Measurements from ENCODE around the gene DPP6. TPM values are rescaled to one million over a fixed set of nuclear protein-coding genes. Genes with fewer than 3 reads are reported as not detected.

DPP6 gene
- total RNA-seq, 1 experiment from 2014 or later: not detected

- TF ChIP-seq, protein P1, sequence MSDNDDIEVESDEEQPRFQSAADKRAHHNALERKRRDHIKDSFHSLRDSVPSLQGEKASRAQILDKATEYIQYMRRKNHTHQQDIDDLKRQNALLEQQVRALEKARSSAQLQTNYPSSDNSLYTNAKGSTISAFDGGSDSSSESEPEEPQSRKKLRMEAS (CRISPR knock-in tag; IDR thresholded peaks at IDR 0.05): no peak
These were observed 851.0 kb downstream of the DPP6 start (continued) for GRCh38 chr7:154903083-154903731.

DNA sequence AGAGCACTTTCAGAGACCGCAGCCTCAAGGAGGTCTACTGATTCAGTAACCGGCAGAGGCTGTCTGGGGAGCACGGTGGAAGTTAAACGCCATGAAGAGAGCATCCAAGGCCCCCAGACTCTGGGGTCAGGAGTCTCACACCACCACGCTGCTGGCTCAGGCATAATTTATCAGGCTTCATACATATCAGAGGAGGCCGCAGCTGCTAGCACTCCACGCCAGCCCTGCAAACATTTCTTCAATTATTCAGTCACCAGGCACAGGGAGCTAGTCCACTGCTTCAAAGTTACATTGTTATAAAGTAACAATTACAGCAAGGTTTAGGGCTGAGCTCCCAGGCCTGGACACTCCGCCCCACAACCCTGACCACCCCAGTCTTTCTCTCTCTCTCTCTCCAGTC lies 852.9 kb downstream of the DPP6 start:
- ATAC-seq: no peak
- CTCF ChIA-PET: no interaction called here

DNA sequence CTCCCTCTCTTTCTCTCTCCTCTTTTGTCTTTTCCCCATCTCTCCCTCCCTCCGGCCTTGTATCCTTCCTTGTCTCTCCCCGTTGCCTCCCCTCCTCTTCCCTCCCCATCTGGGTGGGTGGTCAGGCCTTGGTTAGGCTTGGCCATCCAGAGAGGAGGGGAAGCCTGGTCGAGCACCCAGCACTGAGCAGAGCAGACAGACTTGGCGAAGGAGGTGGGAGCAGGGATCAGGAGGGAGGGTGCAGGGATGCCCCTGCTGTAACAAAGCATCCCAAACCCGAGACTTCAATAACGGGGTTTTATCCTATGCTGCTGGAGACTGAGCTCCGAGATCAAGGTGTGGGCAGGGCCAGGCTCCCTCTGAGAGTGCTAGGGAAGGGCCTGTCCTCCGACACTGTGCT lies 853.4 kb downstream of the DPP6 start:
- DNase-seq (ENCODE audit: low spot score) (no peak), ATAC-seq (no peak)
- POLR2A ChIA-PET: no interaction called here
- Mint-ChIP-seq H3K27ac (no peak overlapping the region), H3K9me3 (peaks cover 69% of the 10 kb centered on the region), H3K4me1 (no peaks in the 10 kb centered on the region), H3K27me3 (ENCODE audit: low read depth) (peaks cover 38% of the 10 kb centered on the region), H3K36me3 (peaks cover 64% of the 10 kb centered on the region), H3K4me3 (no peak overlapping the region)
- TF ChIP-seq IRF1 (CRISPR knock-in tag; IDR thresholded peaks at IDR 0.05): no peak
- TF ChIP-seq NR2C2 (CRISPR knock-in tag; IDR thresholded peaks at IDR 0.05): no peak
- no peak for TF ChIP-seq ZNF396 (CRISPR knock-in tag; IDR thresholded peaks at IDR 0.05; ENCODE audit: borderline replicate concordance)
- CTCF ChIA-PET: no interaction called here

More for the DNA sequence above, 852.9 kb downstream of the DPP6 start:
- peaks cover 69% of the 10 kb centered on the region for H3K9me3 Mint-ChIP-seq
- no peak for DNase-seq (ENCODE audit: low spot score)
- peaks cover 68% of the 10 kb centered on the region for H3K36me3 Mint-ChIP-seq
- H3K4me3 Mint-ChIP-seq: no peak overlapping the region
- TF ChIP-seq, protein P2, sequence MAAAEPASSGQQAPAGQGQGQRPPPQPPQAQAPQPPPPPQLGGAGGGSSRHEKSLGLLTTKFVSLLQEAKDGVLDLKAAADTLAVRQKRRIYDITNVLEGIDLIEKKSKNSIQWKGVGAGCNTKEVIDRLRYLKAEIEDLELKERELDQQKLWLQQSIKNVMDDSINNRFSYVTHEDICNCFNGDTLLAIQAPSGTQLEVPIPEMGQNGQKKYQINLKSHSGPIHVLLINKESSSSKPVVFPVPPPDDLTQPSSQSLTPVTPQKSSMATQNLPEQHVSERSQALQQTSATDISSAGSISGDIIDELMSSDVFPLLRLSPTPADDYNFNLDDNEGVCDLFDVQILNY (CRISPR knock-in tag; IDR thresholded peaks at IDR 0.05): no peak
- TF ChIP-seq EMX1 (CRISPR knock-in tag; IDR thresholded peaks at IDR 0.05) (no peak), GABPB1 (CRISPR knock-in tag; IDR thresholded peaks at IDR 0.05) (no peak), ZNF416 (CRISPR knock-in tag; IDR thresholded peaks at IDR 0.05) (no peak), CREB1 (CRISPR knock-in tag; IDR thresholded peaks at IDR 0.05) (no peak), ELF4 (CRISPR knock-in tag; IDR thresholded peaks at IDR 0.05; ENCODE audit: low read depth) (no peak)
- H3K4me1 Mint-ChIP-seq: no peaks in the 10 kb centered on the region
- no peak overlapping the region for H3K27ac Mint-ChIP-seq
- POLR2A ChIA-PET: no interaction called here
- peaks cover 34% of the 10 kb centered on the region for H3K27me3 Mint-ChIP-seq (ENCODE audit: low read depth)

DNA sequence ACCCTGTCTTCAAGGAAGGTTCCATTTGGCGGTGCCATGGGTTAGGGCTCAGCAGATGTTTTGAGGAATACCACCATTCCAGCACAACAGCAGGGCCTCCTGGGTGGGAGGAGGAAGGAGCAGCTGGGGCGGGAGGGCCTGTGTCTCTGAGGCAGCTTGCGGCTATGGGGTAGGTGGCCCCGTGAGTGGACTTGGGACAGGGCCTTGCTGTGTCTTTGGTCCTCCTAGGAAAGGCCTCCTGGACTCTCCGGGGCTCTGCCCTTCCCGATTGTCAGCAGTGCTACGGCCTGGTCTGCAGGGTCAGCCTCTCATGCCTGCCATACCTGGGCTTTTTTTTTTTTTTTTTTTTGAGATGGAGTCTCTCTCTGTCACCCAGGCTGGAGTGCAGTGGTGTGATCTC lies 854.0 kb downstream of the DPP6 start:
- H3K27me3 Mint-ChIP-seq (ENCODE audit: low read depth): peaks cover 32% of the 10 kb centered on the region
- CTCF ChIA-PET: no interaction called here
- peaks cover 69% of the 10 kb centered on the region for H3K9me3 Mint-ChIP-seq

More for the DNA sequence above, 854.0 kb downstream of the DPP6 start:
- H3K4me3 Mint-ChIP-seq: no peak overlapping the region
- TF ChIP-seq SP1 (CRISPR knock-in tag; conservative IDR thresholded peaks at IDR 0.05) (no peak), IRF1 (CRISPR knock-in tag; IDR thresholded peaks at IDR 0.05) (no peak), USF2 (CRISPR knock-in tag; IDR thresholded peaks at IDR 0.05) (no peak)
- DNase-seq (ENCODE audit: low spot score) (no peak), ATAC-seq (no peak)
- POLR2A ChIA-PET: no interaction called here
- no peaks in the 10 kb centered on the region for H3K4me1 Mint-ChIP-seq
- H3K27ac Mint-ChIP-seq: no peak overlapping the region
- H3K36me3 Mint-ChIP-seq: peaks cover 64% of the 10 kb centered on the region
